Embryonic facial prominence (tissue), 1 donor: ENCODE results near the gene GATA2.

Source experiments
- DNase-seq: peaks from one replicate; pipeline ENCODE4 v3.0.0-alpha.2; 2016; ENCODE audit errors: extremely low spot score

GATA2 gene

GRCh38 chr3:128502712-128503111, 9.7 kb upstream of the GATA2 start:
- no peak for DNase-seq

GRCh38 chr3:128501431-128501830, 8.4 kb upstream of the GATA2 start:
- no peak for DNase-seq

GRCh38 chr3:128500556-128500955, 7.6 kb upstream of the GATA2 start:
- no peak for DNase-seq

GRCh38 chr3:128499724-128500275, 6.8 kb upstream of the GATA2 start:
- no peak for DNase-seq

- DNase-seq = no peak
Observed at GRCh38 chr3:128498901-128499530, 6.0 kb upstream of the GATA2 start.

GRCh38 chr3:128498127-128498626, 5.2 kb upstream of the GATA2 start:
- no peak for DNase-seq

DNA sequence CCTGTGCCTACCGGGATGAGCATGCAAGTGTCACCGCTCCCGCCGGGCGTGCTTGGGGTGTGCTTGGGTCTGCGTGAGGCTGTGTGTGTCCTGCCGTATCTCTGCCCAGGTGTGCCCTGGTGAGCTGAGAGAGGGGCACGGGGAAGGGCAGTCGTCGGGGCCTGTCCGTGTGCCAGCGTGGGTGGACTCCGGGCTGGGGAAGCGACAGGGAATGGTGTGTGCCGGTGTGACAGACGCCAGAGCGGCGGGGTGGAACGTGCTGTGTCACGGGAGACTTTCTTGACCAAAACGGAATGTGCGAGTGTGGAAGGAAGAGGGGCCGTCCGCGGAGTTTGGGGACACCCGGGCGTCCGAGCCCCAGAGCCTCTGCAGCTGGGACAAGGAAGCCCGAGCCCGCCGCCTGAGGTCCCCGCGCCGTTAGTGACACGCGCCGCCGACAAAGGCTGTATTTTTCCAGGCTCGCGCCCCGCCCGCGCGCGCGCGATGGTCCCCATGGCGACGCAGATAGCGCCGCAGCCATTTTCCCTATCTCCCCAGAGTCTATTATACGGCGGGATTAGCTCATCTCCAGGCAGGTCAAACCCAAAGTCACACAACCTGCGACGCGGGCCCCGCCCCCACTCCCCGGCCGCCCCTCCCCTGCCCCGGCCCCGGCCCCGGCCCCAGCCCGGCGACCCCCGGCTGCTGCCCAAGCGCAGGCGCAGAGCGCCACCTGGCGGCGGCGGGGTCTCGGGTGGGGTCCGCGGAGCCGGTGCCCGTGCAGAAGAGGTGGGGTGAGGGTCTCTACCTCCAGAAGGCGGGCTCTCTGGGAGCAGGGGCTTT, 4.5 kb upstream of the GATA2 start:
- DNase-seq = no peak

GRCh38 chr3:128496602-128497304, 3.8 kb upstream of the GATA2 start:
- DNase-seq = no peak

GRCh38 chr3:128496019-128496601, 3.1 kb upstream of the GATA2 start:
- no peak for DNase-seq

- DNase-seq = no peak
Observed at GRCh38 chr3:128495435-128495970, 2.5 kb upstream of the GATA2 start.

GRCh38 chr3:128494367-128494650, 1.3 kb upstream of the GATA2 start:
- DNase-seq = no peak

DNA sequence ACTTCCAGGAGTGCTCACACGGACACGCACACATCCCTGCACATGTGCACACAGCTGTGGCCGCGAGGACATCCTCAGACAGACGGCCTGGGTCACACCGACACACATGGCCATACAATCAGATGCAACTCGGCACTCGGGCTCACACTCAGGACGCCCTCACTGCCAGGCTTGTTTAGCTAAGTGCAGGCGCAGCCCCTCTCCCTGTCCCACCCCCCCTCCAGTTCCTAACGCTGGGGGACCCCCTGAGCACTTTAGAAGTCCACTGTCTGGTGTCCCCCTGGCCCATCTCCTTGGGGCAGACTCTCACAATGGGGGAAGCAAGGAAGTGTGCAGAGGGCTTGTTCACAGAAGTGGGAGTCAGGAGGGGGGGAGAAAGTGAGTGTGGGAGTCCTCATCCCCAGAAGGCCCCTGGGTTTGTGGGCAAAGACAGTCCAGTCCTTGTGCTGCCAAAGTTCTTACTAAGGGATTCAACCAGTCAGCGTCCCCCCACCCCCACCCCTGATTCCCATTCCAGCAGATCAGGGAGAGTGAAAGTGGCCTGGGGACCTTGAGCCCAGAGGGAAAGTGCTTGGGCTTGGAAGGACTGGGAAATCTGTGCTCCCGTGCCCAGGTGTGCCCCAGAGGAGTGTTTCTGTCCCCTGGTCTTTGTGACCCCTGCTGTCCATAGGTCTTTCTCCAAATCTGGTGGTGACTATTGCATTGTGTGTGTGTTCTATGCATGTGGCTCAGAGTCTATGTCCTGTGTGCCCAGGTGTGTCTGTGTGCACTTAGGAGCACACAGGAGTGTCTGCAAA, 767 bp upstream of the GATA2 start:
- DNase-seq = no peak

- DNase-seq = no peak
Observed at GRCh38 chr3:128491941-128492670, 895 bp downstream of the GATA2 start.

- no peak for DNase-seq
Observed at GRCh38 chr3:128491691-128491940, 1.4 kb downstream of the GATA2 start.

DNA sequence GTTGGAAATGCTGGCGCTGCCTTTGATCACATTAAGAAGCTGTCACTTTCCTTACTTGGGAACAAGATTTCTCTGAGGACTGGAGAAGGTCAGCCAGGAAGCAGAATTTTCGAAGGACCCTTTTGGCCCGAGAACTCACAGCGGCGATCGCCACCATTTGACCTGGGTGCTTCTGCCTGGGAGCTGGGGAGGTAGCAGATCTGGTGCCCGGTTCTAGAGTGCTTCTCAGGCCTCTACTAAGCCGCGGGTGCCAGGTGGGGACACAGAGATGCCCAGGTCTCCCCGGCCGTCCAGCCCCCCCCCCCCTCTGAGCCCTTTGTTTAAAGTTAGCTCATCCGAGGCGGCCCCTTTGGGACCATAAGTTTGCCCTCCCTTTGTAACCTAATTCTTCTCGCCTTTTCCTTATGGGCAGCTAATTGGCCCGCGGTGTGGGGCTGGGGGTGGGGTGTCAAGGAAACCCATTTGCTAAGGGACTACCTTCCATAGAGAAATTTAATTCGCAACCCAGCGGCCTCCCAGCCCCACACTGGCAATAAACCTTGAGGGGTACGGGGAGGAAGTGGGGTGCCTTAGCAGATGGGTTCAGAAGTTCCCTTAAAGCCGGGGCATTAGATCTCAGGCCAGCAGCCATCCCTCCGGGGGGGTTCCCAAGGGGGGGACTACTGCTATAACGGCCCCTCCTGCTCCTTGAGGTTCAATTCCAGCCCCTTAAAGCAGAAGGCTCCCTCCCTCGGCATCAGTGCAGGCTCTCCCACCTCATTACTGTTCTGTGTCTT, 1.9 kb downstream of the GATA2 start:
- no peak for DNase-seq

DNA sequence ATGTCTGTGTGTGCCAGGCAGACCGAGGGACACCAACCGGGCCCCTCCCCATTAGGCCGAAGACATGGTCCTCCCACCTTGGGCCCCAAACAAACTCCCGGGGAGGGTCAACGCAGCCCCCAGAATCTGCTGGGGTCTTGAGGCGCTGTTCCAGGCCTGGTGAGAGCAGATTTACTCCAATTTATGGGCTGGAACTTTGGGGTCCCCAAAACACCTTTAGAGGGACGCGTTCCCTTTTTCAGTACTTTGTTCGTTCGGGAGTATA, 2.4 kb downstream of the GATA2 start:
- DNase-seq = no peak

DNA sequence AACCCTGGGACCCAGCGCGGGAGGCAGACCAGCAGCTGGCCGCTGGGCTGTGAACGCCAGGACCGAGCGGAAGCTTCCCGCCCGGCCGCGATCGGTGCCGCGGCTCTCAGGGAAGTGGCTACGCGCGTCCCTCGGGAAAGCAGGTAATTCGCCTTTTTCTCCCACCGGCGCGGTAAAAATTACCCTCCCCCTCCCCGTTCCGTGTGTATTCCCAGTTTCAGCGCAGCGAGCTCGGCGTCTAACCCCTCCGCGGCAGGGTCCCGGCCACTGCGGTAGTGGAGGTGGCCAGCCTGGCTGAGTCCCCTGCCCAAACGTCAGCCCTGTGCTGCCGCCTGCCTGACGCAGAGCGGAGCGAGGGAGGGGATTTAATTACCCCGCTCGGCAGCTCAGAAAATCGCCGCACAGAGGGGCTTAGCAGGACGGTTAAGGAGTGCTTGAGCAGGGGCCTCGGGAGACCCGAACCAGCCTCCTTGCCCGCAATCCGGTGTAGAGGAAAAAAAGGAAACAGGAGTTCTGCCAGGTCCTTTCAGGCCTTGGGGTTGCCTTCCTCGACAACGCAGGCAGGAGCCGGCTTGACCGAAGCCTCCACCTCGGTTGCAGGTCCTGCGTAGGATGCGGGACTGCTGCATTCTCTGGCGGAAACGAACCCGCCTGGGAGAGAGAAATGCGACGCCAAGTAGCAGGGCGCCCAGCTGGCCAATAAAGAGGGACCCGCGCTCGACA, 2.9 kb downstream of the GATA2 start:
- DNase-seq = no peak

- no peak for DNase-seq
Observed at GRCh38 chr3:128489674-128489926, 3.4 kb downstream of the GATA2 start.

DNA sequence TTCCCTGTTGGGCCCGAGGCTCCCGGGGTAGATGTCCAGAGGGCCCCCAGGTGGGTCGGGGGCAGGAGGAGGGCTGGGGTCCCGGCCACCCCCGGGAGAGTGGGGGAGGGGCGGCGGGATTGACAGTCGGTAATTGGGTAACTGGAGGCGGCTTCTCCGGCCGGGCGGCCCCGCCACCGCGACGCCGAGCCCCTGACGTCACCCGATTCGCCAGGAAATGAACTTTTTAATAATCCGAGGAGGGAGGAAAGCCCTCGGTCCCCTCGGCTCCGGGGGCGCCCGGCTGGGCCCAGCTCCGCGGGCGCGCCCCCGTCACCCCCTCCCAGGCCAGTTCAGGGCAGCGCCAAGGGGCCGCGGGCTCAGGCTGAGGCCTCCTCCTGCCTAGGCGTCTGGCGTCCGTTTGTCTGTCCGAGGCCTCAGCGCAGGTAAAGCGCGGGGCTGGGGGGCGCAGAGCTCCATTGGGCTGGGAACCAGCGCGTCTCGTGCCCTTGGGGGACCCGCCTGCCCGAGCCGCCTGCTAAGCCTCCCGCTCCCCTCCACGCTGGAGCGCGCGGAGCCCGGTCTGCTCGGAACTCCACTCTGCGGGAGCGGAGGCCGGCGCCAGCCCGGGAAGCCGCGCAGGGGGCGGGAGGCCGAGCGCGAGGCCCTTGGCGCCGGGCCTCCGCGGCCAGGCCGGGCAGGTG, 3.9 kb downstream of the GATA2 start:
- DNase-seq = no peak
